HepG2 (cell line): ENCODE results near the gene GMPPA. TPM values are rescaled to one million over a fixed set of nuclear protein-coding genes. Genes with fewer than 3 reads are reported as not detected.
A peak's percentile ranks its signal among the peaks of the same experiment; 100 is the strongest.

Experiments used
- KLF16 ChIP-seq, 2 experiments: sonication (generic) in 1 of 2; formaldehyde crosslinking in 1 of 2; IDR thresholded peaks; 2 replicates each; pipeline versions ENCODE4 v1.6.1 to v1.8.0; 2016 to 2023; ENCODE audit warnings: missing genetic modification reagents in 2 of 2, missing compliant biosample characterization in 1 of 2
- MBD4 ChIP-seq: IDR thresholded peaks from 2 replicates; pipeline ENCODE4 v1.6.1; 2012; ENCODE audit warnings: low read length, inconsistent platforms, borderline replicate concordance
- THAP8 ChIP-seq: sonication (generic); formaldehyde crosslinking; IDR thresholded peaks from 2 replicates; pipeline ENCODE4 v1.5.1; 2020; ENCODE audit warnings: missing genetic modification reagents, mild to moderate bottlenecking, borderline replicate concordance
- ZFYVE20 ChIP-seq: sonication (generic); formaldehyde crosslinking; IDR thresholded peaks from 2 replicates; pipeline ENCODE4 v1.8.0; 2023; ENCODE audit warnings: low read depth, mild to moderate bottlenecking, moderate library complexity, missing genetic modification reagents, borderline replicate concordance
- ZNF12 ChIP-seq: sonication (generic); formaldehyde crosslinking; IDR thresholded peaks from 2 replicates; pipeline ENCODE4 v1.5.0; 2020; ENCODE audit warnings: missing genetic modification reagents
- ZNF160 ChIP-seq: sonication (generic); formaldehyde crosslinking; IDR thresholded peaks from 2 replicates; pipeline ENCODE4 v1.8.0; 2022; ENCODE audit warnings: mild to moderate bottlenecking, inconsistent platforms, missing genetic modification reagents
- ZNF281 ChIP-seq: sonication (generic); formaldehyde crosslinking; IDR thresholded peaks from 2 replicates; pipeline ENCODE4 v1.4.0; 2020; ENCODE audit warnings: missing genetic modification reagents, borderline replicate concordance
- ZNF33A ChIP-seq: sonication (generic); formaldehyde crosslinking; IDR thresholded peaks from 2 replicates; pipeline ENCODE4 v1.5.1; 2020; ENCODE audit warnings: missing genetic modification reagents, mild to moderate bottlenecking, moderate library complexity, borderline replicate concordance
- ZNF383 ChIP-seq: sonication (generic); formaldehyde crosslinking; IDR thresholded peaks from 2 replicates; pipeline ENCODE4 v1.4.0; 2020; ENCODE audit warnings: missing genetic modification reagents, mild to moderate bottlenecking, borderline replicate concordance
- ZNF605 ChIP-seq: sonication (generic); formaldehyde crosslinking; IDR thresholded peaks from 2 replicates; pipeline ENCODE4 v1.8.0; 2022; ENCODE audit warnings: mild to moderate bottlenecking, missing genetic modification reagents
- ZNF609 ChIP-seq: sonication (generic); formaldehyde crosslinking; IDR thresholded peaks from 2 replicates; pipeline ENCODE4 v1.4.0; 2020; ENCODE audit warnings: mild to moderate bottlenecking, missing genetic modification reagents, borderline replicate concordance
- ZNF746 ChIP-seq: sonication (generic); formaldehyde crosslinking; IDR thresholded peaks from 2 replicates; pipeline ENCODE4 v1.8.0; 2022; ENCODE audit warnings: mild to moderate bottlenecking, missing genetic modification reagents
- ZSCAN25 ChIP-seq: sonication (generic); formaldehyde crosslinking; IDR thresholded peaks from 2 replicates; pipeline ENCODE4 v1.8.0; 2022; ENCODE audit warnings: mild to moderate bottlenecking, missing genetic modification reagents
- ZSCAN31 ChIP-seq: sonication (generic); formaldehyde crosslinking; IDR thresholded peaks from 2 replicates; pipeline ENCODE4 v1.5.0; 2020; ENCODE audit warnings: low read depth, mild to moderate bottlenecking, missing genetic modification reagents
- polyA plus RNA-seq, 8 experiments: library from polyadenylated mRNA; depleted of rRNA in 3 of 8; stranded (reverse) in 7 of 8; unstranded in 1 of 8; fragments of >200 nt; fragmentation: Illumina TruSeq in 4 of 8; extraction: Trizol in 4 of 8; gene quantifications; 2 replicates each; pipeline versions ENCODE4 v1.2.1 to v1.2.3, GENCODE V29; 2011 to 2016; ENCODE audit warnings: low read depth in 4 of 8, missing spikeins in 1 of 8, mixed read lengths in 1 of 8; ENCODE audit not compliant: insufficient read depth in 1 of 8
- total RNA-seq, 5 experiments: library from RNA; depleted of rRNA; stranded (reverse); fragments of >200 nt; fragmentation: Illumina TruSeq; extraction: Trizol; gene quantifications; 2 replicates each; pipeline ENCODE4 v1.2.3, GENCODE V29; 2016; ENCODE audit warnings: low read depth in 1 of 5
- TF ChIP-seq, protein P1 (sequence below): sonication (generic); formaldehyde crosslinking; IDR thresholded peaks from 2 replicates; pipeline ENCODE4 v1.4.0; 2020; ENCODE audit warnings: missing genetic modification reagents
- TF ChIP-seq, protein P2 (sequence below): sonication (generic); formaldehyde crosslinking; IDR thresholded peaks from 2 replicates; pipeline ENCODE4 v1.8.1; 2023; ENCODE audit warnings: mild to moderate bottlenecking, moderate library complexity, missing genetic modification reagents
- TF ChIP-seq, protein P3 (sequence below): IDR thresholded peaks from 2 replicates; pipeline ENCODE4 v1.6.1; 2016

Gene GMPPA
- total and polyA plus RNA-seq, 2 of the 13 experiments (the other 11 are each of a cell fraction or from before 2014, with no cell fraction given) = 81.1 to 106 TPM

DNA sequence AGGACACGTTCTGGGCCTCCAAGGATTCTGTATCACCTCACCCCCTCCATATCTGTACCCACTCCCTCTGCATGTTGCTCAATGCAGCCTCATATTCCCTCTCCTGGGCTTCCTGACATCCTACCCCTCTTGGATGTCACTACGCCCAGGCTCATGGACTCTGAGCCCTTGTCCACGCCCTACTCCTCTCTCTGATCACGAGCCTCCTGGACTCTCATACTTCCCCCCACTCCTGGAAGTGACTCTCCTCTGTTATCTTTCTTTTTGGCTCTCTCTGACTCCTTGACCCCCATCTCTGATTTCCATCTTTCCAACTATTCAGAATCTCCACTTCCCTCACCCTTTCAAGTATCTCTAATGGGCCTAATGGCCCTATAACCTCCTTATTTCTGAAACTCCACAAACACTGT is 47.3 kb downstream of the GMPPA start (continued):
- peak; percentile 43; the same call in 1 of the 2 replicates for TF ChIP-seq ZNF609
- TF ChIP-seq ZSCAN31 (CRISPR knock-in tag) = peak; percentile 49; the same call in 1 of the 2 replicates
- TF ChIP-seq MBD4 = no peak
- TF ChIP-seq, protein P1, sequence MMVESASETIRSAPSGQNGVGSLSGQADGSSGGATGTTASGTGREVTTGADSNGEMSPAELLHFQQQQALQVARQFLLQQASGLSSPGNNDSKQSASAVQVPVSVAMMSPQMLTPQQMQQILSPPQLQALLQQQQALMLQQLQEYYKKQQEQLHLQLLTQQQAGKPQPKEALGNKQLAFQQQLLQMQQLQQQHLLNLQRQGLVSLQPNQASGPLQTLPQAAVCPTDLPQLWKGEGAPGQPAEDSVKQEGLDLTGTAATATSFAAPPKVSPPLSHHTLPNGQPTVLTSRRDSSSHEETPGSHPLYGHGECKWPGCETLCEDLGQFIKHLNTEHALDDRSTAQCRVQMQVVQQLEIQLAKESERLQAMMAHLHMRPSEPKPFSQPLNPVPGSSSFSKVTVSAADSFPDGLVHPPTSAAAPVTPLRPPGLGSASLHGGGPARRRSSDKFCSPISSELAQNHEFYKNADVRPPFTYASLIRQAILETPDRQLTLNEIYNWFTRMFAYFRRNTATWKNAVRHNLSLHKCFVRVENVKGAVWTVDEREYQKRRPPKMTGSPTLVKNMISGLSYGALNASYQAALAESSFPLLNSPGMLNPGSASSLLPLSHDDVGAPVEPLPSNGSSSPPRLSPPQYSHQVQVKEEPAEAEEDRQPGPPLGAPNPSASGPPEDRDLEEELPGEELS = no peak
- no peak for TF ChIP-seq ZFYVE20
- TF ChIP-seq ZNF383 (CRISPR knock-in tag) = no peak
- TF ChIP-seq ZNF281 (CRISPR knock-in tag) = peak; percentile 84
- TF ChIP-seq ZNF33A (CRISPR knock-in tag) = no peak
- TF ChIP-seq ZNF12 (CRISPR knock-in tag) = peak; percentile 79; the same call in 1 of the 2 replicates
- TF ChIP-seq ZSCAN25 (CRISPR knock-in tag) = peak; percentile 82; the same call in 1 of the 2 replicates
- TF ChIP-seq, protein P2, sequence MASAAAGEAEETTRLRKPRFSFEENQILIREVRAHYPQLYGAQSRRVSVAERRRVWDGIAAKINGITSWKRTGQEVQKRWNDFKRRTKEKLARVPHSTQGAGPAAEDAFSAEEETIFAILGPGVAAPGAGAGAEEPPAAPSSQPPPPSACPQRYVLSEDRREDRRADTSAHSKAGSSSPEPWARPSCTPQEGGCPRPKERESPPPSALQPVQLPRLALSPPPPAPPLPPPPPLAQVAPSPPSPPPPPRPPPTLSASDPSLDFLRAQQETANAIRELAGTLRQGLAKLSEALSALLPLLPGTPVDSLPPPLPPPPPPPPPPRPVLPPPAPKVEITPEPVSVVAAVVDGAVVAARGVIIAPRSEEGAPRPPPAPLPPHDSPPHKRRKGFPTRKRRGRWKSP (CRISPR knock-in tag) = peak; percentile 61; the same call in 1 of the 2 replicates
- TF ChIP-seq THAP8 (CRISPR knock-in tag) = no peak
- TF ChIP-seq ZNF605 (CRISPR knock-in tag) = no peak
- TF ChIP-seq, protein P3, sequence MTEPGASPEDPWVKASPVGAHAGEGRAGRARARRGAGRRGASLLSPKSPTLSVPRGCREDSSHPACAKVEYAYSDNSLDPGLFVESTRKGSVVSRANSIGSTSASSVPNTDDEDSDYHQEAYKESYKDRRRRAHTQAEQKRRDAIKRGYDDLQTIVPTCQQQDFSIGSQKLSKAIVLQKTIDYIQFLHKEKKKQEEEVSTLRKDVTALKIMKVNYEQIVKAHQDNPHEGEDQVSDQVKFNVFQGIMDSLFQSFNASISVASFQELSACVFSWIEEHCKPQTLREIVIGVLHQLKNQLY (CRISPR knock-in tag) = peak; percentile 100
- peak in 1 of 2 experiments; percentile 78; a peak in 1 of 4 replicates for TF ChIP-seq KLF16 (CRISPR knock-in tag; IDR thresholded peaks at IDR 0.05)
- TF ChIP-seq ZNF160 = no peak
- TF ChIP-seq ZNF746 (CRISPR knock-in tag) = peak; percentile 67; the same call in 1 of the 2 replicates
